ENCODE measurements around the gene IGFN1. TPM values are rescaled to one million over a fixed set of nuclear protein-coding genes. Genes with fewer than 3 reads are reported as not detected.

Gene IGFN1
- total RNA-seq, 1 donor from 2014 or later, result 0.86 TPM

DNA sequence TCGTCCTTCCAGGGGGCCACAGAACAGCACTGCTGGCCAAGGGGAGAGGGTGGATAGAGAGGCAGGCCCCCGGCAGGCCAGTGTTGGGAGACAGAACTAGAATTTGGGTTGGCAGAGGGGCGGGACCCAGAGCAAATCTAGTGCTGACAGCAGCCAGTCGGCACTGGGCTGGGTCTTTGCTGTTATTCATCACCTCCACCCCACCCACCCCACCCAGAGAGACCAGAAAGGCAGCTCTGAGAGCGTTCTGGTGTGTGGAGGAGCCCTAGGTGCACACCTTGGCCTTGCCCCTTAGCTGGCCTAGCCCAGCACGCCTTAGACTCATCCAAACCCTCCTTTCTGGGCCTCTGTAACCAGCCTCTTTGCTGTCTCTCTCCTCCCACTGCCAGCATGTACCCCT lies 86.3 kb downstream of the IGFN1 start:
- H3K4me3 ChIP-seq (ENCODE audit: low read depth, low read length), result no peak overlapping the region
- TF ChIP-seq, protein P1, sequence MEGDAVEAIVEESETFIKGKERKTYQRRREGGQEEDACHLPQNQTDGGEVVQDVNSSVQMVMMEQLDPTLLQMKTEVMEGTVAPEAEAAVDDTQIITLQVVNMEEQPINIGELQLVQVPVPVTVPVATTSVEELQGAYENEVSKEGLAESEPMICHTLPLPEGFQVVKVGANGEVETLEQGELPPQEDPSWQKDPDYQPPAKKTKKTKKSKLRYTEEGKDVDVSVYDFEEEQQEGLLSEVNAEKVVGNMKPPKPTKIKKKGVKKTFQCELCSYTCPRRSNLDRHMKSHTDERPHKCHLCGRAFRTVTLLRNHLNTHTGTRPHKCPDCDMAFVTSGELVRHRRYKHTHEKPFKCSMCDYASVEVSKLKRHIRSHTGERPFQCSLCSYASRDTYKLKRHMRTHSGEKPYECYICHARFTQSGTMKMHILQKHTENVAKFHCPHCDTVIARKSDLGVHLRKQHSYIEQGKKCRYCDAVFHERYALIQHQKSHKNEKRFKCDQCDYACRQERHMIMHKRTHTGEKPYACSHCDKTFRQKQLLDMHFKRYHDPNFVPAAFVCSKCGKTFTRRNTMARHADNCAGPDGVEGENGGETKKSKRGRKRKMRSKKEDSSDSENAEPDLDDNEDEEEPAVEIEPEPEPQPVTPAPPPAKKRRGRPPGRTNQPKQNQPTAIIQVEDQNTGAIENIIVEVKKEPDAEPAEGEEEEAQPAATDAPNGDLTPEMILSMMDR (conservative IDR thresholded peaks at IDR 0.05; ENCODE audit: low read depth, low read length), result no peak
- DNase-seq (ENCODE audit: low read depth), result no peak

DNA sequence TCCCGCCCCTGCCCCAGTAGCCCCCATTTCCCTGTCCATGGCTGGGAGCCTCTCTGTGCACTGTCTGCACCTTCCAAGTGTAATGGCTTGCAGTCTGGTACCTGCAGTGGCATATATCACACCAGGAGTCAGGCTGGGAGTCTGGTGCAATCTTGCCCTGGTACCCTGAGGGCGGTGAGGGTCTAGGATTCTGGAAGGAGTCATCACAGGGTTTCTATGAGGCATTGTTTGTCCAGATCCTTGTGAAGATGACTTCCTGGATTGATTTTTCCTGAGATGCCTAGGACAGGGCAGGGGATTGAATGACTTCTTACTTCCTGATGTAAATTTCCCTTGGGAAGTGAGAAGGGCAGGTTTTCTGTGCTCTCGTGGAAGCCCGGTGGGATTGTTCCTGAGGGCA lies 86.8 kb downstream of the IGFN1 start:
- TF ChIP-seq, protein P1 (conservative IDR thresholded peaks at IDR 0.05; ENCODE audit: low read depth, low read length), result no peak
- DNase-seq (ENCODE audit: low read depth), result no peak

More for the DNA sequence above, 86.8 kb downstream of the IGFN1 start:
- no peak overlapping the region for H3K4me3 ChIP-seq (ENCODE audit: low read depth, low read length)

Other genes with a start within 250 kb of the IGFN1 start
- 12.0 and 13.3 TPM in 2 replicates for gene KIF21B, start 167.1 kb upstream of the IGFN1 start, total RNA-seq
- gene CACNA1S, start 78.4 kb upstream of the IGFN1 start, total RNA-seq, result not detected in 2 replicates
- gene ASCL5, start 63.6 kb upstream of the IGFN1 start, total RNA-seq, result not detected in 2 replicates
- gene TMEM9, start 36.4 kb upstream of the IGFN1 start, total RNA-seq, result 85.1 and 126 TPM in 2 replicates
- gene PKP1, start 92.7 kb downstream of the IGFN1 start, total RNA-seq, result 1.5 and 2.8 TPM in 2 replicates
- 0.17 TPM in 1 of 2 replicates, not detected in the other for gene TNNT2, start 186.9 kb downstream of the IGFN1 start, total RNA-seq
- 36.9 and 72.5 TPM in 2 replicates for gene LAD1, start 208.5 kb downstream of the IGFN1 start, total RNA-seq
- gene TNNI1, start 230.9 kb downstream of the IGFN1 start, total RNA-seq, result 0.35 TPM in 1 of 2 replicates, not detected in the other